GM19239 (cell line): ENCODE results near the gene PROM1.
A peak's percentile ranks its signal among the peaks of the same experiment; 100 is the strongest.

Source experiments
- DNase-seq: peaks from one replicate; pipeline ENCODE4 v3.0.0; 2011; ENCODE audit warnings: low spot score; ENCODE audit not compliant: insufficient read length
- FAIRE-seq: peaks from 2 replicates; lab custom pipeline; 2011; peaks lifted over from hg19 to GRCh38; lab: Jason Lieb, UNC

Gene PROM1

GRCh38 chr4:15958562-15958961, 125.3 kb downstream of the PROM1 start:
- DNase-seq (no peak), FAIRE-seq (no peak)

DNA sequence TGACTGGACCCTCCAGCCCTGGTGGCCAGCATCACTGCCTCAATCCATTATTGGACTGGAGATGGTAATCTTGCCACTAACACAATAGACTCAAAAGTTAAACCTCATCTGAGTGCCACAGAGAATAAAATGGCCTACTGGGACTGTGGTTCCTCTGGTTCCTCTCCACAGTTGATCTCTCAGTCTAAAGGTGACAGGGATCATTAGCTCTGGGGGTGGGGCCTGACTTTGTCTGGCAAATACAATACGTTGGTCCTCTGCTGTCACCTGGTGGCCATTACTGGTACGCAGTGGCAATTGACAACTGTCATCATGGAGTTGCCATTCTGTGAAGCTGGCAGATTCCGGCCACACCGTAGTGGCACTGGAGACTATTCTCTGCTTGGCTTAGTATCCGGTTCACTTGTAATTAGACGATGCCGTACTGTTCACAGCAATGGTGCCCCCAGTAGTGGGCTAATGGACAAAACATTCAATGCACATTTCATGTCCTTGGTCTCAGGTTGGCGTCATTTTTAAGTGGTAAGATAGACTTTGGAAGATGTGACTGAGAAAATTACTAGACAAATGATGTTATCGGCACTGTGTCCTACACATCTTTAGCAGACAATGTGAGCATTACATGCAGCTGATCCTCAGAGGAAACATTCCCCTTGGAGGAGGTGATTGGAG, 127.5 kb downstream of the PROM1 start:
- peak; percentile 71 for DNase-seq

DNA sequence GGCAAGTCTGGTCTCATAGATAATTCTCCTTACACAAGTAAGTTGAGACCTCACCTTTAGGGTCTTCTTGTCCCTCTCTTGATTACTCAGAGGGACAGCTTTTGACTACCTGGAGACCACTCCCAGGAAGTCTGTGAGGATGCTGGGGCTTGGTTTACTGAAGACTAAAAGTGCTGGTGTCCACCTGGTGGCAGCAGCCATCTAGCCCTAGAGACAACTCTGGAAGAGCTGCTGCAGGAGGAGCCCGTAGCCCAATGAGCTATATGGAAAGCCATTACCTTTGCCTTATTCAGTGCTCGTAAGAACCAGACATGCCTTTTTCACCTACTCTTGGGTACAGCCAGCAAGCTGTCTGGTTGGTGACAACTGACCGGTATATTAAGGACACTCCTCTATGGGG, 128.2 kb downstream of the PROM1 start:
- FAIRE-seq: no peak

More for the DNA sequence above, 127.5 kb downstream of the PROM1 start:
- FAIRE-seq: peak; percentile 95

GRCh38 chr4:15953625-15954024, 130.2 kb downstream of the PROM1 start:
- DNase-seq: no peak
- no peak for FAIRE-seq

More for the DNA sequence above, 128.2 kb downstream of the PROM1 start:
- no peak for DNase-seq

GRCh38 chr4:15951781-15952180, 132.0 kb downstream of the PROM1 start:
- no peak for FAIRE-seq
- no peak for DNase-seq

- no peak for DNase-seq
- no peak for FAIRE-seq
Measured at GRCh38 chr4:15948826-15949225, 135.0 kb downstream of the PROM1 start.

- FAIRE-seq (no peak), DNase-seq (no peak)
Measured at GRCh38 chr4:15947684-15948083, 136.1 kb downstream of the PROM1 start.

DNA sequence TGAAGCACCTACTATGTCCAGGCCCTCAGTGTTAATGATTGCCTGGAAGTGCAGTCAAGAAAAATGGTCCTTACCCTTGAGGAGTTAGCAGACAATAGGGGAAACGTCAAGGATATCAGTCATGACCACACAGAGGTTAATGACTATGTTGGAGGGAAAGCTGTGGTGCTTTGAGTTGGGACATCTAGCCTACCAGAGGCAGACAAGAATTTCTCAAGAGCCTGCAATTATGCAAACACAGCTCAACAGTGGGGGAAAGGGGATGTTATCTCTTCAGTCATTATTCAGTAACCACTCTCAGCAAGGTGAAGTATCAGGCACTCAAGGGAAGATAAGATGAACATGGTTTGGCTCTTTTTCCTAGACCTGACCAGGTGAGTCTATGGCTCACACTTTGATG, 138.3 kb downstream of the PROM1 start:
- DNase-seq: no peak
- no peak for FAIRE-seq

DNA sequence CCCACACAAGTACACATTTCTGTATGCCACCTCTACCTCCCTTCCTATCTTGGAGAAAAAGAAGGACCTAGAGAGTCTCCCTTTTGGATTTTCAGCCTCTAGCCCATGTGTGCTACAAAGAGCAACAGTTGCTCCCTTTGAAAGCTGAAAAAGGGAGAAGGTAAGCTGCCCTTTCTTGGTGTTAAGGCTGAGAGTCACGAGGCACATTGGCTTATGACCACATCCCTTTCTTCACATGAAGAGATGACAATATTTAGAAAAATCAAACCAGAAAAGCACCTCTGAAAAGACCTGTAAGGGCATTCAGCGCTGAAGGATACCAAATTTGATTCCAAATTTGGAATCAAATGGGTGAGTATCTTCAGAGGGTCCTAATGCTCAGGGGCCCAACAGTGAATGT, 138.9 kb downstream of the PROM1 start:
- FAIRE-seq: no peak
- DNase-seq: no peak

GRCh38 chr4:15942283-15942682, 141.5 kb downstream of the PROM1 start:
- FAIRE-seq (no peak), DNase-seq (no peak)

DNA sequence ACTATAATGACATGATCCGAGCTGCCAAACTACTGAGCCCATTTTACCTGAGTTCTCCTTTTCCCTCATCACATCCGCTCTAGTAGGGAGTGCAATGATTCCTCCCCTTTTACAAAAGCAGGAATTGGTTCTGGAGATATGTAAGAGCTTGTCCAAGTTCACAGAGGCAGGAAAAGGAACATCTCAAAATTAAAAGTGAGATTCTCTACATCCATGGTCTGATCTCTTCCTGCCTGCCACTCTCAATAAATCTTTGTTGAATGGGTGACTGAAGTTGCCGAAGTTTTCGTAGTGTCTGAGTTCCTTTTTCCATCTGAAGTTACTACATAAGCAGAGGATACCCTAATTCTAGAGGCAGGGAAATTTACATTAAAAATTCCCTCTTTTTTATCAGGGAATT, 145.2 kb downstream of the PROM1 start, which contains the start of gene FGFBP1:
FGFBP1 (minus strand) TSS at position 101 of the 400 bp plus-strand sequence. CDS start 2,108 bp downstream, outside the sequence.
- FAIRE-seq: no peak
- DNase-seq: no peak

DNA sequence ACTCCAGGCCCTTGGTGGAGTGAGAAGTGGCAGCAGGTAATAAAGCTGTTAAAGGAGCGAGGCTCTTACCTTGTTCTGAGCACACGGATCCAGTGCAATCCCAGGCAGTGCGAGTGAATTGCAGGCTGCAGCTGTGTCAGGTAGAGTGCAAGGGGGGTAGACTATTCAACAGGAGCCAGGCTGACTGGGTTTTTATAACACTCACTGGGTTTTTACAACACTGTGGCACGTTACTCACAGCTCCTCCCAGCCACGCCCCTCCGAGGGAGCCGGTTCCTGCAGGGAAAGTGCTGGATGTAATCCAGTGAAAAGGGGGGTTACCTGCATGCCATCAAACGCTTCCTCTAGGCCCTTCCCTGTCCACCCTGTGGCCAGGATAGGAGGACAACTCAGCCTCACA, 145.6 kb downstream of the PROM1 start:
- DNase-seq: no peak

DNA sequence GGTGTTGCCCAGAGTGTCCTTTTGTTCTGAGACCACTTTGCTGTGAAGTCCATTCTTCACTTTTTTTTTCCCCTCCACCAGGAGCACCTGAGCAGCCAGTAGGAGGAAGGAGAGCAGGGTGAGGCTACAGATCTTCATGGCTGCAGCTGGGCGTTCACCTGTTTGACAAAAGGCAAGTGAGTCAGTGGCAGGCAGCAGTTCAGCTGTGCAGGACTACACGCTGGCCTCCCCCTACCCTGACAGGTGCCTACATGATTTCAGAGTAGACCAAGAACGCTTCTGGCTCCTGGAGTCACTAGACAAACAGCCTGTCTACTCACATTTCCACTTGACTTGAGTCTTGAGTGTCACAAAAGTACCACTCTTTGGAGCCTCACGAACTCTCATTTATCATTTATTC, 147.3 kb downstream of the PROM1 start:
- no peak for FAIRE-seq

More for the DNA sequence above, 145.6 kb downstream of the PROM1 start:
- FAIRE-seq: no peak

GRCh38 chr4:15935504-15936402, 148.1 kb downstream of the PROM1 start:
- FAIRE-seq: no peak
- DNase-seq: no peak

More for the DNA sequence above, 147.3 kb downstream of the PROM1 start:
- DNase-seq: no peak

GRCh38 chr4:15934259-15934658, 149.6 kb downstream of the PROM1 start:
- no peak for FAIRE-seq
- no peak for DNase-seq

DNA sequence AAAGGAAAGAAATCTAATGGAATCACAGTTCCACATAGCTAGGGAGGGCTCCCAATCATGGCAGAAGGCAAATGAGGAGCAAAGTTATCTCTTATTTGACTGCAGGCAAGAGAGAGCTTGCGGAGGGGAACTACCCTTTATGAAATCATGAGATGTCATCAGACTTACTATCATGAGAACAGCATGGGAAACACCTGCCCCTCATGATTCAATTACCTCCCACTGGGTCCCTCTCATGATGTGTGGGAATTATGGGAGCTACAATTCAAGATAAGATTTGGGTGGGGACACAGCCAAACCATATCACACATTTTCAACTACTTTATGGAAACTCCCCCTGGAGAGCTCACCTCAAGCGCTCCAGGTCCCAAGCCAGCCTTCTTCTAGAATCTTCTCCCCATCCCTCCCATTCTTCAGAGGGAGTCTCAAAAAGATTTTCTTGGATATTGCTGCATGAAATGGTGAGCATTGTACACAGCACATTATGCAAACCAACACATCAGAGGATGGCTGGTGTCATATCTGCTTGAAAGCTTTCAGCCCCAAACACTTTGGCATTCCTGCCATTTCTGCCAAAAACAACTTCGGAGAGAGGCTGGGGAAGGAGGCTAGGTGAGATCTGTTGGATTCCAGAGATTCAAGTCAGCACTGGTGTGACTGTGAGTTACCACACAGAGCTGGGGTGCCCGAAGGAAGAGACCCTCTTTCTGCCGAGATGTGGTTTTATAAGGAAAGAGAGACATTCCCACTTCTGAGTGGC, 152.2 kb downstream of the PROM1 start:
- FAIRE-seq (no peak), DNase-seq (no peak)

DNA sequence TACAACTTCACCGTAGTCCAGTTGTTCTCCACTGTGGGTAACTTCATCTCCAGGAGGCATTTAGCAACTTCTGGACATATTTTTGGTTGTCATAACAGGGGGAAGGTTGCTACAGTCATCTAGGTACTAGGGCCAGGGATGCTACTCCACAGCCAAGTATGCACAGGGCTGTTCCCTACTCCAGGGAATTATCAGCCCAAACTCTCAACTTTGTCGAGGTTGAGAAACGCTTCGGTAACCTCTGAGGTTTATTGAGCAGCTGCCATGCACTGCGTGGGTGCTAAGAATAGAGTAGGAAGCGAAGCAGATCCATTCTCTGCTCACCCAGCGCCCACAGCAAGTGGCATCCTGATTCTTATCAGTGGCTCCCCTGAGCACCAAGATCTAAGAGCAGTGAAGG, 153.5 kb downstream of the PROM1 start:
- FAIRE-seq (no peak), DNase-seq (no peak)

- FAIRE-seq (no peak), DNase-seq (no peak)
Measured at GRCh38 chr4:15929540-15929939, 154.3 kb downstream of the PROM1 start.

GRCh38 chr4:15928883-15929282, 154.9 kb downstream of the PROM1 start:
- DNase-seq: no peak
- FAIRE-seq: no peak

DNA sequence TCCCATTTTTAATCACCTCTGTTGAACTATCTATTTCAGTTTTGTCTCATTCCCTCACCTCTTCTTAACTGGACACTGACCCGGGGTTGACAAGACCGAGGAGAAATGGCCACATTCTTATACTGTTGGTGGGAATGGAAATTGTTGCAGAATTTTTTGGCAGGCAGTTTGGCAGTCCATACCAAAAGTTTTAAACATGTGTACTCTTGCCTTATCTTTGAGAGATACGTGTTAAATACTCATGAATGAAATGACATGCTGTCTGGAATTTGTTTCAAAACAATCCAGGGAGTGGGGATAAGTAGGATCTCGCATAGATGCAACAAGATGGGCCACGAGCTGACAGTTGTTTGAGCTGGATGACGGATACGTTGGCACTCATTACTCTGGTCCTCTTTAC, 157.3 kb downstream of the PROM1 start:
- FAIRE-seq (no peak), DNase-seq (no peak)

DNA sequence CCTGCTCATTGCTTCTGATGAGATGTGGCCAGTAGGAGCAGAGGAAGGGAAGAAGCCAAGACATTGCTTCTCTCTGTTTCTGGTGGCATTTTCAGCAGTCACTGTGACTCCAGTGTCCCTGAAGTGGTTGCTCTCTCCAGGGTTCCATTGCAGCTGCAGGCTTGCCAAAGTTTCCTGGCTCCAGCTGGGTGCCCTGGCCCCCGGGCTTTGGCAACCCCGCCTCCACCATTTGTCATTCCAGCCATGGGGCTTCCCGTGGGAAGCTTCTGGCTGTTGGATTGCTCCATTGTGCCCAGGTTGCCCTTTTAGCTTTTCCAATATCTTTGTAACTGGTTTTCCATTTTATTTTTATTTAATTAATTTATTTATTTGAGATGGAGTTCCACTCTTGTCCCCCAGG, 158.0 kb downstream of the PROM1 start:
- FAIRE-seq (no peak), DNase-seq (no peak)
